GM12875 (cell line): ENCODE measurements around the gene CXCL12.

Experiments used
- H3K4me3 ChIP-seq: one replicate; pipeline ENCODE4 v1.5.1; 2011; ENCODE audit warnings: low read depth, low read length, control low read depth
- TF ChIP-seq, protein P1 (sequence below): IDR thresholded peaks from 2 replicates; pipeline ENCODE4 v1.5.1; 2011; ENCODE audit warnings: low read depth, mild to moderate bottlenecking, control low read depth, inconsistent platforms, low read length, moderate library complexity, borderline replicate concordance; ENCODE audit not compliant: insufficient read depth

CXCL12 gene

DNA sequence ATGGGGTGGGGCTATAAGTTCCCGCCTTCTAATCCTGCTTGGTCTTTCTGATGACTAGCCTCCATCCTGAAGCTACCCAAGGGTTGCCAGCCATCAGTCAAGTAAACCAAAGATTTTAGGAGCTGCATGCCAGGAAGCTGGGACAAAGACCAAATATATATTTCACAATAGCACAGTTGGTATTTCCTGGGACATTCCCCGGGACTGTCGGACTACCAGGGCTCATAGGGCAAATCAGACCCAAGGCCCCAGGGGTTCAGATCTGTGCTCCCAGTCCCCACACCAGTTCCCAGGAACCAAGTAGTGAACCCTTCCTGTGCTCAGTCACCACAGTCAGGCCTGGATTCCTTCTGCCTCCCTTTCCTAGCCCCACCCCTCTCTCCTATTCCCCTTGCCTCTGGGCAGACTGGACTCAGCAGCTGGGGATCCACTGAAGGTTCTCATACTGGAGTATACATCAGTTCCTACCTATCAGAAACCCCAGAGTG lies 5.7 kb upstream of the CXCL12 start:
- TF ChIP-seq, protein P1, sequence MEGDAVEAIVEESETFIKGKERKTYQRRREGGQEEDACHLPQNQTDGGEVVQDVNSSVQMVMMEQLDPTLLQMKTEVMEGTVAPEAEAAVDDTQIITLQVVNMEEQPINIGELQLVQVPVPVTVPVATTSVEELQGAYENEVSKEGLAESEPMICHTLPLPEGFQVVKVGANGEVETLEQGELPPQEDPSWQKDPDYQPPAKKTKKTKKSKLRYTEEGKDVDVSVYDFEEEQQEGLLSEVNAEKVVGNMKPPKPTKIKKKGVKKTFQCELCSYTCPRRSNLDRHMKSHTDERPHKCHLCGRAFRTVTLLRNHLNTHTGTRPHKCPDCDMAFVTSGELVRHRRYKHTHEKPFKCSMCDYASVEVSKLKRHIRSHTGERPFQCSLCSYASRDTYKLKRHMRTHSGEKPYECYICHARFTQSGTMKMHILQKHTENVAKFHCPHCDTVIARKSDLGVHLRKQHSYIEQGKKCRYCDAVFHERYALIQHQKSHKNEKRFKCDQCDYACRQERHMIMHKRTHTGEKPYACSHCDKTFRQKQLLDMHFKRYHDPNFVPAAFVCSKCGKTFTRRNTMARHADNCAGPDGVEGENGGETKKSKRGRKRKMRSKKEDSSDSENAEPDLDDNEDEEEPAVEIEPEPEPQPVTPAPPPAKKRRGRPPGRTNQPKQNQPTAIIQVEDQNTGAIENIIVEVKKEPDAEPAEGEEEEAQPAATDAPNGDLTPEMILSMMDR = no peak
- no peak overlapping the region for H3K4me3 ChIP-seq

DNA sequence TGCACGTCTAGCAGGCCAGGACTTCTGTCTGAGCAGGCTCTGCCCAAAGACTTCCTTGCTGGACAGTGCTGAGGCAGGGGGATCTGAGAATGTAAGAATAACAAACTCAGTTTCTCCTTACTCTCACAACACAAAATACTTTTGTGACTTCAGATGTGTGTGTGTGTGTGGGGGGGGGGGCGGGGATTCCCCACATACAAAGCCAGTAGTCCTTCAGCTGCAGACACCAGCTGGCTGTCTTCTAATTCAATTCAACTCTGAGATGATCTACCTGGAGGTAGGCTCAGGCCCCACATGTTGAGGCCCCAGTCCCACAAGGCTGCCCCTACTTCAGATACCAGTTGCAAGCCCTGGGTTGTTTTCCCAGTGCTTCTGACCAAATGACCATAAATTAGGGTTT lies 4.7 kb upstream of the CXCL12 start:
- TF ChIP-seq, protein P1 = no peak
- H3K4me3 ChIP-seq = no peak overlapping the region

DNA sequence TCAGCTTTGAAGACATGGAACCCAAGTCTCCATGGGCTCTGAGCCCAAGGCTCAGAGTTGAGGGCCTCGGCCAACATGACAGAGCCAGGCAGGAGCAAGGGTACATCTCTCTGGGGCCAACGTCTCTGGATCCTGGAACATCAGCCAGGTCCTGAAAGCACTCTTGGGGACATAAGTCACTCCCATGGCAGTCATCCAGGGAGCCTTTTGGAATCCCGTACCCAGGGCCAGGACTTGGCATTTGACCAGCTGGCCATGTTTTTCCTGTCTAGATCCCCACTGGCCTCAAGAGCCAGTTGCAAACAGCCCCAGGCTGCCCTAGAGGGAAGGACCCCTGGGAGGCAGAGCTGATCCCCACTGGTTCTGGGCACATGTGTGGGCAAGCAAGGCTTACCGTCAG lies 4.3 kb upstream of the CXCL12 start:
- TF ChIP-seq, protein P1 = no peak

DNA sequence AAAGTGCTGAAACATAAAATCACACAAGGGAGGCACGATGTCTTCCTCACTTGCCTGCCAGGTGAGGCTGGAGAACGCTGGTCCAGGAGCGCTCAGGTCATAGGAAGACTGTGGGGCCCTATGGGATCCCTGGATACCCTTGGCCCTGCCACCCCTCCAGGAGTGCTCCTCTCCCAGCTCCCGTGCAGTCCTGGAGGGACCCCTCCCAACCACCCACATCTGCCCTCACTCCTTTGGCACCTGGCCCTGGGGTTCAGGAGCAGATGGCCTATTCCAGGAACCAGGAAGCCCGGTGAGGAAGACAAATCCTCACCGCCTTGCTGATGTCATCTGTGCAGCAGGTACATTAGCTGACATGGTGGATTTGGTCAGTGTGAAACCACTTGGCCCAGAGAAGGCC lies 3.7 kb upstream of the CXCL12 start:
- no peak overlapping the region for H3K4me3 ChIP-seq
- TF ChIP-seq, protein P1 = no peak

More for the DNA sequence above, 4.3 kb upstream of the CXCL12 start:
- no peak overlapping the region for H3K4me3 ChIP-seq

DNA sequence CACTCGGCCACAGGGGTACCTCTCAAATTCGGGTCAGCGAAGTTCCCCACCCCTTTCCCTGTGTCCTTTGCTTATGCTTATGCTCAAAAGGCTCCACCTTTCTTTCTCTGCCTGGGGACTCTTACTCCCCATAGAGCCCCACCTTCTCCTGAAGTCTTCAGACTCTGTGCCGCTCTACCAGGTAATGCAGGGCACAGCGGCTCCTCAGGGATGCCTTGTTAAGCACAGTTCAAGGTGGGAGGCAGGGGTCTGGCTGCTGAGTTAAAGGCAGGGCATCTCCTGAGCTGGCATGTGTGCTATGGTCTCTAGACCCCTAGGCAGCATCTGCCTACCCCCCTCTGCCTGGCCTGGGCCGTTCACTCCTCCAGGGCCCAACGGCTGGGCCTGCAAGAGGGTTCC lies 3.0 kb upstream of the CXCL12 start:
- H3K4me3 ChIP-seq = no peak overlapping the region
- TF ChIP-seq, protein P1 = no peak

DNA sequence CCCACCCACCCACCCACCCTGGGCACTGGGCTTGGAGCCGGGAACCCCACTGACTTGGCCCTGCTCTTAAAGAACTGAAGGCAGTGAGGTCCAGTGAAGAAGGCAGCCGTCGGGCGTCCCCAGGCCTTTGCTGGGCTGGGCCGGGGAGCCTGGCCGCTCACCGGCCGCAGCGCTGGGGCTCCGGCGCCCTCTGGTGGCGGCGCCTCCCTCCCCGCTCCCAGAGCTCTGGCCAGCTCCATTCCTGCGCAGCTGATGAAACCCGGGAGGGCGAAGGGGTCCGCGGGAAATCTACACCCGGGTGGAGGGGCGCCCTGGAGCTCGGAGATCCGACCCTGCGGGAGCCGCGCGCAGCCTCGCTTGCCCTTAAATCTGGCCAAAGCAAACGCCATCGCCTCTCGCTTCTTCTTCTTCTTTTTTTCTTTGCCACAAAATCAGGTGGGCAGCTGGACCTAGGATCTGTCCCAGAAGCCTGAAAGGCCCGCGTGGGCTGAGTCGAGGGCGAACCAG lies 1.7 kb upstream of the CXCL12 start:
- TF ChIP-seq, protein P1 = peak; percentile 95
- H3K4me3 ChIP-seq = no peak overlapping the region

DNA sequence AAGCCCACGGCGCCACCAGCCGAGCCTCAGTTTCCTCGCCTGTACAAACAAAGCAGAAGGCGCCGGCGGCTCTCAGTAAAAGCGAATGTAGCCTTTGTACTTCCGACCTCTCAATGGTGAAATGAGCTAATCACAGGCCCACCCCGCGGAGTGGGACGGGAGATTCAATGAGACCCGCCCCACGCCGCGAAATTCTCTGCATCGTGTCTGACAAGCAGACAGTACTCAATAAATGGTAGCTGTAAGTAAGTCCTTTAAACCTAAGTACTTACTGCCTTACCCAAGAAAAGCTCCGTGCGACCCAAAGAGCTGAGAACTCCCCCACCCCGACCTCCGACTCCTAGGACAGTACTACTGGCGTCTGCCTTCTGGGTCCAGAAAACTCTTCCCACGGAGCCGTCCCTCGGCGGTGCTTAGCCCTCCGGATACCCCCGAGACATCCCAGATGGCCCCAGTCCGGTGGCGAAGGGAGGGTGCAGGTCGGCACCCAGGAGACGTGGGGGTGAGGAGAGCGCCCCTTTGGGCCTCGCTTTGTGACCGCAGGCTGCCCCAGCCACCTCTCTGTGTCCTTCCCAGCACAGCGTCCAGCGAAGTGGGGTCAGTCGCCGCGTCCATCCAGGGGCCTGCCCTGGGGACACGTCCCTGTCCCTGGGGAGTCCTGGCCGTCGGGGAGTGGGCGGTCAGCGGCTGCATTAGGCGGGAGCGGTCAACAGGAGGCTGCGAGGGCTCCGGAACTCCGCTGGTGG lies 972 bp upstream of the CXCL12 start:
- TF ChIP-seq, protein P1 = no peak
- H3K4me3 ChIP-seq = no peak overlapping the region
